SK-N-SH (cell line): ENCODE measurements around the gene DOK6. TPM values are rescaled to one million over a fixed set of nuclear protein-coding genes. Genes with fewer than 3 reads are reported as not detected.

Experiments
- CTCF ChIA-PET: fragments of 300-600, 350-600 bp; formaldehyde crosslinking; extraction: SDS; loops from one replicate; lab custom pipeline; 2021; lab: Yijun Ruan, JAX
- POLR2A ChIA-PET: fragments of 350-600 bp; sonication (Branson Sonifier 250); formaldehyde crosslinking; extraction: SDS; loops from one replicate; lab custom pipeline; 2020; ENCODE audit warnings: antibody characterized with exemption, inconsistent platforms; lab: Yijun Ruan, JAX
- DNase-seq: peaks from one replicate; pipeline ENCODE4 v3.0.0; 2012
- H2AFZ ChIP-seq: fragments of 200-600 bp; sonication (generic); 2 replicates; pipeline ENCODE4 v1.8.1; 2016; ENCODE audit warnings: antibody characterized with exemption, mild to moderate bottlenecking, low read depth
- H3F3A ChIP-seq: fragments of 200-600 bp; sonication (generic); replicated peaks from 2 replicates; pipeline ENCODE3; 2016; ENCODE audit warnings: antibody characterized with exemption, mild to moderate bottlenecking; ENCODE audit not compliant: insufficient read depth
- H3K27ac ChIP-seq, 2 experiments: fragments of 200-500 bp in 1 of 2; fragments of 200-600 bp in 1 of 2; sonication (Bioruptor generic) in 1 of 2; sonication (generic), shearing (Covaris generic) in 1 of 2; 2 replicates each; pipeline versions ENCODE4 v1.5.1 to v1.6.1; 2014 to 2016; ENCODE audit warnings: low read depth in 2 of 2, inconsistent platforms in 1 of 2, low read length in 1 of 2, mild to moderate bottlenecking in 1 of 2, mixed read lengths in 1 of 2
- H3K27me3 ChIP-seq: fragments of 200-600 bp; sonication (generic), shearing (Covaris generic); 2 replicates; pipeline ENCODE4 v1.6.1; 2016; ENCODE audit warnings: mixed run types; ENCODE audit not compliant: insufficient read depth
- H3K36me3 ChIP-seq, 2 experiments: fragments of 200-500 bp in 1 of 2; fragments of 200-600 bp in 1 of 2; sonication (Bioruptor generic) in 1 of 2; sonication (generic) in 1 of 2; replicated peaks in 1 of 2; 2 replicates each; pipeline versions ENCODE3 to v1.5.1; 2014 to 2016; ENCODE audit warnings: low read length in 1 of 2, mild to moderate bottlenecking in 1 of 2; ENCODE audit not compliant: insufficient read depth in 2 of 2, control insufficient read depth in 1 of 2
- H3K4me1 ChIP-seq, 2 experiments: fragments of 200-500 bp in 1 of 2; fragments of 200-600 bp in 1 of 2; sonication (Bioruptor generic) in 1 of 2; sonication (generic), shearing (Covaris generic) in 1 of 2; 2 replicates each; pipeline versions ENCODE4 v1.5.1 to v1.6.1; 2014 to 2016; ENCODE audit warnings: low read depth in 1 of 2, low read length in 1 of 2, mixed run types in 1 of 2; ENCODE audit not compliant: insufficient read depth in 2 of 2, control insufficient read depth in 1 of 2
- H3K4me2 ChIP-seq: fragments of 200-600 bp; sonication (generic), shearing (Covaris generic); 2 replicates; pipeline ENCODE4 v1.6.1; 2017; ENCODE audit warnings: mixed run types
- H3K4me3 ChIP-seq, 2 experiments: fragments of 200-500 bp in 1 of 2; fragments of 200-600 bp in 1 of 2; sonication (Bioruptor generic) in 1 of 2; sonication (generic), shearing (Covaris generic) in 1 of 2; 2 replicates each; pipeline versions ENCODE4 v1.5.1 to v1.8.1; 2014 to 2016; ENCODE audit warnings: low read depth in 2 of 2, inconsistent platforms in 1 of 2, low read length in 1 of 2, mild to moderate bottlenecking in 1 of 2, mixed read lengths in 1 of 2, moderate library complexity in 1 of 2
- H3K79me2 ChIP-seq: fragments of 200-600 bp; sonication (generic); 2 replicates; pipeline ENCODE4 v1.8.1; 2017; ENCODE audit warnings: mild to moderate bottlenecking; ENCODE audit not compliant: insufficient read depth
- H3K9ac ChIP-seq: fragments of 200-600 bp; sonication (generic); 2 replicates; pipeline ENCODE4 v1.6.1; 2017; ENCODE audit warnings: mixed run types
- H3K9me2 ChIP-seq: fragments of 200-600 bp; sonication (generic); 2 replicates; pipeline ENCODE4 v1.6.1; 2017; ENCODE audit warnings: mixed run types
- H3K9me3 ChIP-seq: fragments of 200-600 bp; sonication (generic); 2 replicates; pipeline ENCODE4 v1.6.1; 2017; ENCODE audit warnings: mixed run types, mild to moderate bottlenecking, moderate library complexity
- H4K20me1 ChIP-seq: fragments of 200-600 bp; sonication (generic); 2 replicates; pipeline ENCODE4 v1.6.1; 2017; ENCODE audit warnings: mild to moderate bottlenecking, mixed run types; ENCODE audit not compliant: insufficient read depth
- EZH2phosphoT487 ChIP-seq: fragments of 200-600 bp; sonication (generic); IDR thresholded peaks from 2 replicates; pipeline ENCODE4 v1.6.1; 2017; ENCODE audit warnings: low read depth, mixed run types, mild to moderate bottlenecking, antibody characterized with exemption, moderate library complexity, borderline replicate concordance
- FOXJ3 ChIP-seq: sonication (generic); formaldehyde crosslinking; IDR thresholded peaks from 2 replicates; pipeline ENCODE4 v1.5.1; 2020; ENCODE audit warnings: mild to moderate bottlenecking, missing genetic modification reagents
- FOXM1 ChIP-seq: IDR thresholded peaks from 2 replicates; pipeline ENCODE4 v1.4.0; 2012; ENCODE audit warnings: low read depth, mild to moderate bottlenecking
- GABPA ChIP-seq: IDR thresholded peaks from 2 replicates; pipeline ENCODE4 v1.4.0; 2012; ENCODE audit warnings: low read depth, mild to moderate bottlenecking
- MXI1 ChIP-seq: IDR thresholded peaks from 2 replicates; pipeline ENCODE4 v1.6.1; 2012; ENCODE audit warnings: mild to moderate bottlenecking, low read depth, low read length, improper control_type of control experiment
- NFIC ChIP-seq: IDR thresholded peaks from 2 replicates; pipeline ENCODE4 v1.4.0; 2012; ENCODE audit warnings: borderline replicate concordance
- NRF1 ChIP-seq: IDR thresholded peaks from 2 replicates; pipeline ENCODE4 v1.6.1; 2012; ENCODE audit warnings: low read depth, mild to moderate bottlenecking, low read length
- PBX3 ChIP-seq: IDR thresholded peaks from 2 replicates; pipeline ENCODE4; 2012
- POLR2AphosphoS5 ChIP-seq: IDR thresholded peaks from 2 replicates; pipeline ENCODE4 v1.6.1; 2012; ENCODE audit warnings: low read depth, low read length
- RFX5 ChIP-seq: IDR thresholded peaks from 2 replicates; pipeline ENCODE4 v1.6.1; 2012; ENCODE audit warnings: mild to moderate bottlenecking, improper control_type of control experiment, low read length
- RXRA ChIP-seq: IDR thresholded peaks from 2 replicates; pipeline ENCODE4 v1.4.0; 2012; ENCODE audit warnings: low read depth, mild to moderate bottlenecking, borderline replicate concordance
- USF1 ChIP-seq: IDR thresholded peaks from 2 replicates; pipeline ENCODE4 v1.4.0; 2012; ENCODE audit warnings: low read depth, borderline replicate concordance
- ZBTB33 ChIP-seq: IDR thresholded peaks from 2 replicates; pipeline ENCODE4 v1.4.0; 2012; ENCODE audit warnings: low read depth, borderline replicate concordance
- WGBS: methylation state at CpG from one replicate; pipeline ENCODE4 v1.1.6; 2017; ENCODE audit warnings: low lambda C conversion rate; 5-methylcytosine and 5-hydroxymethylcytosine counted together
- polyA plus RNA-seq, 3 experiments: library from polyadenylated mRNA; depleted of rRNA; stranded (reverse); fragments of >200 nt; gene quantifications; 2 replicates each; pipeline ENCODE4 v1.2.3, GENCODE V29; 2012

Gene DOK6
- polyA plus RNA-seq, 1 of the 3 experiments (the other 2 are of a cell fraction), result 3.9 TPM

GRCh38 chr18:69683176-69683575, 282.5 kb downstream of the DOK6 start:
- POLR2A ChIA-PET, result no interaction called here
- no peak for DNase-seq
- TF ChIP-seq PBX3 (no peak), POLR2AphosphoS5 (no peak), MXI1 (no peak), ZBTB33 (no peak), FOXJ3 (CRISPR knock-in tag) (no peak), NRF1 (no peak), RXRA (no peak), GABPA (no peak), USF1 (no peak), FOXM1 (no peak), NFIC (no peak), EZH2phosphoT487 (no peak)
- H3K27ac ChIP-seq, result no peak overlapping the region
- 77% methylated on average over 2 of the region's 2 CpGs for WGBS
- no peaks in the 10 kb centered on the region for H4K20me1 ChIP-seq
- no peaks in the 10 kb centered on the region for H3K36me3 ChIP-seq
- H3K4me3 ChIP-seq, result no peak overlapping the region
- no peaks in the 10 kb centered on the region for H3K27me3 ChIP-seq
- H2AFZ ChIP-seq, result no peak overlapping the region
- CTCF ChIA-PET, result no interaction called here
- no peaks in the 10 kb centered on the region for H3K9me3 ChIP-seq
- no peak overlapping the region for H3K9ac ChIP-seq
- no peak overlapping the region for H3K4me2 ChIP-seq
- no peaks in the 10 kb centered on the region for H3F3A ChIP-seq
- no peaks in the 10 kb centered on the region for H3K4me1 ChIP-seq
- no peaks in the 10 kb centered on the region for H3K79me2 ChIP-seq
- no peaks in the 10 kb centered on the region for H3K9me2 ChIP-seq

- WGBS, result 91% methylated on average over 2 of the region's 2 CpGs
- Histone ChIP-seq H3K9me3 (no peaks in the 10 kb centered on the region; the same call in 1 of the 2 replicates), H2AFZ (no peak overlapping the region)
- TF ChIP-seq GABPA, result no peak
- TF ChIP-seq RFX5, result no peak
- TF ChIP-seq, all 33 proteins: peak for 0
- no peak overlapping the region for H3K27ac ChIP-seq
- H3K9me2 ChIP-seq, result no peaks in the 10 kb centered on the region
- CTCF ChIA-PET, result interaction anchor here (0.7 kb wide), 1 partner anchor 193 kb away, joined by 3 read pairs; no protein-coding TSS in a partner anchor
- H3K79me2 ChIP-seq, result no peaks in the 10 kb centered on the region
- peaks cover 7% of the 10 kb centered on the region for H3F3A ChIP-seq
- no peaks in the 10 kb centered on the region for H3K4me1 ChIP-seq
- H3K4me3 ChIP-seq, result no peak overlapping the region
- no peaks in the 10 kb centered on the region for H3K27me3 ChIP-seq
- POLR2A ChIA-PET, result no interaction called here
- no peak overlapping the region for H3K4me2 ChIP-seq
- H3K36me3 ChIP-seq, result no peaks in the 10 kb centered on the region
- no peaks in the 10 kb centered on the region for H4K20me1 ChIP-seq
- H3K9ac ChIP-seq, result no peak overlapping the region
- no peak for DNase-seq
These were observed 284.1 kb downstream of the DOK6 start for GRCh38 chr18:69684789-69685188.
